Keratinocyte (primary cell): ENCODE data around the gene SLC16A7. TPM values are rescaled to one million over a fixed set of nuclear protein-coding genes. Genes with fewer than 3 reads are reported as not detected.

Experiments used
- DNase-seq: peaks from one replicate; pipeline ENCODE4 v3.0.0-alpha.2; 2011; ENCODE audit warnings: low read depth, missing footprints, low spot score
- FAIRE-seq: peaks from 2 replicates; lab custom pipeline; 2011; peaks lifted over from hg19 to GRCh38; lab: Jason Lieb, UNC
- H2AFZ ChIP-seq: 2 replicates; pipeline ENCODE4 v1.6.0; 2012; ENCODE audit warnings: low read length, control low read depth, inconsistent platforms; ENCODE audit not compliant: control insufficient read depth
- H3K27ac ChIP-seq: 2 replicates; pipeline ENCODE4 v1.5.1; 2011; ENCODE audit warnings: low read length; ENCODE audit not compliant: control insufficient read depth, insufficient read depth
- H3K27me3 ChIP-seq: 3 replicates; pipeline ENCODE4 v1.6.0; 2011; ENCODE audit warnings: low read length; ENCODE audit not compliant: control insufficient read depth, insufficient read depth; ENCODE audit errors: extremely low read depth
- H3K36me3 ChIP-seq, 2 experiments: 2 replicates in 1 of 2; 3 replicates in 1 of 2; pipeline ENCODE4 v1.5.1; 2011; ENCODE audit warnings: low read length in 2 of 2, mild to moderate bottlenecking in 1 of 2; ENCODE audit not compliant: control insufficient read depth in 2 of 2, insufficient read depth in 2 of 2; ENCODE audit errors: extremely low read depth in 1 of 2
- H3K4me1 ChIP-seq: 3 replicates; pipeline ENCODE4 v1.5.1; 2011; ENCODE audit warnings: low read length; ENCODE audit not compliant: control insufficient read depth, insufficient read depth; ENCODE audit errors: extremely low read depth
- H3K4me2 ChIP-seq: 3 replicates; pipeline ENCODE4 v1.6.0; 2011; ENCODE audit warnings: low read depth, low read length; ENCODE audit not compliant: control insufficient read depth, insufficient read depth; ENCODE audit errors: extremely low read depth
- H3K4me3 ChIP-seq, 3 experiments: fragments of 200-600 bp in 1 of 3; sonication (generic) in 1 of 3; 2 replicates in 2 of 3; 3 replicates in 1 of 3; pipeline ENCODE4 v1.5.1; 2011 to 2016; ENCODE audit warnings: low read length in 3 of 3, mild to moderate bottlenecking in 3 of 3, control low read depth in 2 of 3, inconsistent platforms in 1 of 3, low read depth in 1 of 3, mixed read lengths in 1 of 3, mixed run types in 1 of 3, moderate library complexity in 1 of 3; ENCODE audit not compliant: control insufficient read depth in 2 of 3, insufficient read depth in 2 of 3; ENCODE audit errors: extremely low read depth in 1 of 3
- H3K79me2 ChIP-seq: 2 replicates; pipeline ENCODE4 v1.6.0; 2012; ENCODE audit warnings: low read length; ENCODE audit not compliant: control insufficient read depth, insufficient read depth
- H3K9ac ChIP-seq: 3 replicates; pipeline ENCODE4 v1.6.0; 2011; ENCODE audit warnings: low read length; ENCODE audit not compliant: control insufficient read depth, insufficient read depth; ENCODE audit errors: extremely low read depth
- H3K9me1 ChIP-seq: 3 replicates; pipeline ENCODE4 v1.6.0; 2011; ENCODE audit warnings: low read length; ENCODE audit not compliant: control insufficient read depth, insufficient read depth; ENCODE audit errors: extremely low read depth
- H3K9me3 ChIP-seq: 2 replicates; pipeline ENCODE4 v1.5.1; 2012; ENCODE audit warnings: low read depth, low read length; ENCODE audit not compliant: control insufficient read depth
- H4K20me1 ChIP-seq: 3 replicates; pipeline ENCODE4 v1.6.0; 2011; ENCODE audit warnings: low read length; ENCODE audit not compliant: control insufficient read depth, insufficient read depth; ENCODE audit errors: extremely low read depth
- CTCF ChIP-seq, 3 experiments: IDR thresholded peaks in 1 of 3; conservative IDR thresholded peaks in 1 of 3; optimal IDR thresholded peaks in 1 of 3; 2 replicates in 2 of 3; 3 replicates in 1 of 3; pipeline versions ENCODE3 to v1.5.1; 2011; ENCODE audit warnings: low read length in 3 of 3, mild to moderate bottlenecking in 3 of 3, moderate library complexity in 2 of 3, control low read depth in 1 of 3, inconsistent platforms in 1 of 3; ENCODE audit not compliant: insufficient read depth in 2 of 3; ENCODE audit errors: extremely low read depth in 1 of 3
- EZH2 ChIP-seq: IDR thresholded peaks from one replicate; pipeline ENCODE4 v1.6.1; 2012; ENCODE audit warnings: inconsistent platforms, mild to moderate bottlenecking, low read length, moderate library complexity
- dilution Hi-C: fragments of 300-500 bp; cut with MboI; formaldehyde crosslinking; loops from one replicate; pipeline ENCODE4 v1.7.0; 2020; ENCODE audit warnings: low sequenced_read_pairs; ENCODE audit not compliant: extremely low pct_ligation_motif_present
- polyA plus RNA-seq, 5 experiments: library from polyadenylated mRNA; depleted of rRNA in 3 of 5; stranded (reverse) in 3 of 5; stranded (forward) in 1 of 5; unstranded in 1 of 5; fragments of >200 nt; gene quantifications; 1 replicate in 1 of 5; 2 replicates in 3 of 5; 3 replicates in 1 of 5; pipeline versions ENCODE4 v1.2.1 to v1.2.3, GENCODE V29; 2011 to 2012; ENCODE audit warnings: missing spikeins in 2 of 5, low read depth in 1 of 5, low replicate concordance in 1 of 5

SLC16A7 gene
- polyA plus RNA-seq, 1 donor (not counting 4 experiments of a cell fraction or from before 2014, with no cell fraction given): 0.87 TPM

GRCh38 chr12:59737725-59738463 is 142.1 kb downstream of the SLC16A7 start:
- dilution Hi-C loops: no loop called here
- TF ChIP-seq CTCF (optimal IDR thresholded peaks at IDR 0.05 in 1 of 3, IDR thresholded peaks at IDR 0.05 in 1 of 3, conservative IDR thresholded peaks at IDR 0.05 in 1 of 3; ENCODE audit: extremely low read depth in 1 of 3, insufficient read depth in 2 of 3, low read length in 3 of 3): no peak
- TF ChIP-seq EZH2: no peak
- H3K27ac ChIP-seq: no peak overlapping the region
- H3K4me3 ChIP-seq: no peak overlapping the region
- no peak overlapping the region for H3K9ac ChIP-seq
- no peak overlapping the region for H2AFZ ChIP-seq
- H3K9me3 ChIP-seq: no peaks in the 10 kb centered on the region
- H4K20me1 ChIP-seq: no peaks in the 10 kb centered on the region
- no peak overlapping the region for H3K4me2 ChIP-seq
- DNase-seq: no peak
- no peaks in the 10 kb centered on the region for H3K4me1 ChIP-seq
- H3K9me1 ChIP-seq: no peaks in the 10 kb centered on the region
- no peaks in the 10 kb centered on the region for H3K79me2 ChIP-seq
- FAIRE-seq: no peak
- no peaks in the 10 kb centered on the region for H3K36me3 ChIP-seq
- H3K27me3 ChIP-seq: no peaks in the 10 kb centered on the region

- no peak for FAIRE-seq
- Histone ChIP-seq H4K20me1 (no peaks in the 10 kb centered on the region), H3K9ac (no peak overlapping the region), H3K79me2 (no peaks in the 10 kb centered on the region), H3K4me1 (no peaks in the 10 kb centered on the region), H3K27me3 (no peaks in the 10 kb centered on the region), H2AFZ (no peak overlapping the region), H3K4me2 (no peak overlapping the region), H3K36me3 (no peaks in the 10 kb centered on the region), H3K27ac (no peak overlapping the region), H3K9me3 (no peaks in the 10 kb centered on the region), H3K9me1 (no peaks in the 10 kb centered on the region), H3K4me3 (no peak overlapping the region)
- no peak for DNase-seq
- no peak for TF ChIP-seq EZH2
- TF ChIP-seq CTCF (optimal IDR thresholded peaks at IDR 0.05 in 1 of 3, IDR thresholded peaks at IDR 0.05 in 1 of 3, conservative IDR thresholded peaks at IDR 0.05 in 1 of 3; ENCODE audit: extremely low read depth in 1 of 3, insufficient read depth in 2 of 3, low read length in 3 of 3): no peak
- dilution Hi-C loops: no loop called here
These were observed 147.0 kb downstream of the SLC16A7 start for GRCh38 chr12:59742841-59743240.
